ENCODE measurements around the gene CACNG3.
"Not testable (repeated sequence)": the region's sequence is repeated elsewhere in the genome, so short reads cannot be mapped to it uniquely, and the experiment has no call there.

CACNG3 gene

GRCh38 chr16:24337013-24337412 lies 80.9 kb downstream of the CACNG3 start:
- DNase-seq, result no peak

- DNase-seq, result not testable (repeated sequence)
Measured at GRCh38 chr16:24343829-24344228, 87.7 kb downstream of the CACNG3 start.

- no peak for DNase-seq
Measured at GRCh38 chr16:24344784-24345183, 88.6 kb downstream of the CACNG3 start.

- DNase-seq, result no peak
Measured at GRCh38 chr16:24345704-24346103, 89.6 kb downstream of the CACNG3 start.

GRCh38 chr16:24346734-24347133 lies 90.6 kb downstream of the CACNG3 start:
- no peak for DNase-seq

GRCh38 chr16:24347556-24347955 lies 91.4 kb downstream of the CACNG3 start:
- no peak for DNase-seq

- DNase-seq, result no peak
Measured at GRCh38 chr16:24348545-24349290, 92.6 kb downstream of the CACNG3 start.

GRCh38 chr16:24349320-24349719 lies 93.2 kb downstream of the CACNG3 start:
- no peak for DNase-seq

GRCh38 chr16:24352746-24353145 lies 96.6 kb downstream of the CACNG3 start:
- no peak for DNase-seq

- no peak for DNase-seq
Measured at GRCh38 chr16:24353622-24354021, 97.5 kb downstream of the CACNG3 start.

GRCh38 chr16:24357511-24357910 lies 101.4 kb downstream of the CACNG3 start:
- DNase-seq, result no peak

GRCh38 chr16:24358117-24358516 lies 102.0 kb downstream of the CACNG3 start:
- no peak for DNase-seq

- no peak for DNase-seq
Measured at GRCh38 chr16:24359490-24359889, 103.4 kb downstream of the CACNG3 start.

GRCh38 chr16:24360936-24361335 lies 104.8 kb downstream of the CACNG3 start:
- no peak for DNase-seq

GRCh38 chr16:24364596-24364995 lies 108.5 kb downstream of the CACNG3 start:
- DNase-seq, result no peak

GRCh38 chr16:24367186-24367710 lies 111.1 kb downstream of the CACNG3 start:
- DNase-seq, result no peak

- no peak for DNase-seq
Measured at GRCh38 chr16:24372824-24373223, 116.7 kb downstream of the CACNG3 start.

- DNase-seq, result no peak
Measured at GRCh38 chr16:24378999-24379398, 122.9 kb downstream of the CACNG3 start.

- DNase-seq, result no peak
Measured at GRCh38 chr16:24381470-24382118, 125.5 kb downstream of the CACNG3 start.

GRCh38 chr16:24382762-24383407 lies 126.8 kb downstream of the CACNG3 start:
- DNase-seq, result no peak

GRCh38 chr16:24394341-24394740 lies 138.2 kb downstream of the CACNG3 start:
- DNase-seq, result no peak

GRCh38 chr16:24396350-24397271 lies 140.5 kb downstream of the CACNG3 start:
- DNase-seq, result no peak

GRCh38 chr16:24409045-24409444 lies 152.9 kb downstream of the CACNG3 start:
- no peak for DNase-seq
